ENCODE results near the gene GMEB1. TPM values are rescaled to one million over a fixed set of nuclear protein-coding genes. Genes with fewer than 3 reads are reported as not detected.
"Not testable (repeated sequence)": the region's sequence is repeated elsewhere in the genome, so short reads cannot be mapped to it uniquely, and the experiment has no call there.

The GMEB1 gene
- polyA plus RNA-seq, 1 donor from 2014 or later = 4.9 TPM

DNA sequence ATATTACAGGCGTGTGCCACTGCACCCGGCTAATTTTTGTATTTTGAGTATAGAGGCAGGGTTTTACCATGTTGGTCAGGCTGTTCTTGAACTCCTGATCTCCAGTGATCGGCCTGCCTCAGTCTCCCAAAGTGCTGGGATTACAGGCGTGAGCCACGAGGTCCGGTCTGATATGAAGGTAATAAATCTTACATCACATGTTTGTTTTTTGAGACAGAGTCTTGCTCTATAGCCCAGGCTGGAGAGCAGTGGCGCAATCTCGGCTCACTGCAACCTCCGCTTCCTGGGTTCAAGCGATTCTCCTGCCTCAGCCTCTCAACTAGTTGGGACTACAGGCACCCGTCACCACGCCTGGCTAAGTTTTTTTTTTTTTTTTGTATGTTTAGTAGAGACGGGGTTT, 15.5 kb upstream of the GMEB1 start:
- H3K27me3 ChIP-seq (ENCODE audit: insufficient read depth, low read depth, low read length); H3K9me2 ChIP-seq (ENCODE audit: insufficient read depth, low read length); H3F3A ChIP-seq (ENCODE audit: insufficient read depth, low read length, poor library complexity, severe bottlenecking); H4K20me1 ChIP-seq (ENCODE audit: insufficient read depth); H3K4me2 ChIP-seq (ENCODE audit: low read length); H3K4me3 ChIP-seq (ENCODE audit: low read length); H3K36me3 ChIP-seq (ENCODE audit: insufficient read depth, low read length); H3K9ac ChIP-seq (ENCODE audit: low read length); H3K9me3 ChIP-seq (ENCODE audit: low read length); H2AFZ ChIP-seq (ENCODE audit: low read depth, low read length); H3K79me2 ChIP-seq (replicated peaks; ENCODE audit: insufficient read depth, low read length); H3K27ac ChIP-seq (ENCODE audit: low read length): not testable (repeated sequence)

DNA sequence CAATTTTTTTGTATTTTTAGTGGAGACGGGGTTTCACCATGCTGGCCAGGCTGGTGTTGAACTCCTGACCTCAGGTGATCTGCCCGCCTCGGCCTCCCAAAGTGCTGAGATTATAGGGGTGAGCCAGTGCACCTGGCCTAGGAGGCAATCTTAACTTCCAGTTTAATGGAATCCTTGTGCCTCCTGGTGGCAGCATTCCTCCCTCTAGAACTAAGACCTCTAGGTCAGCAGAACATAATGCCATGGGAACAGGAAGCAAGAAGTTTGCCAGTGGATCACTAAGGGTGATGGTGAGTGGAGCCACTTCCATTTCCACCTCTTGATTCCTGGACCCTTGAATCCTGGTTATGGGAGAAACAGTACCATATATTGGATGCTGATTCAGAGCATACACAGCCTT, 14.7 kb upstream of the GMEB1 start:
- not testable (repeated sequence) for H3K36me3 ChIP-seq (ENCODE audit: insufficient read depth, low read length); H3K9me2 ChIP-seq (ENCODE audit: insufficient read depth, low read length); H3K27ac ChIP-seq (ENCODE audit: low read length); H3K9me3 ChIP-seq (ENCODE audit: low read length); H3K4me2 ChIP-seq (ENCODE audit: low read length); H4K20me1 ChIP-seq (ENCODE audit: insufficient read depth); H3K4me3 ChIP-seq (ENCODE audit: low read length); H3F3A ChIP-seq (ENCODE audit: insufficient read depth, low read length, poor library complexity, severe bottlenecking); H3K79me2 ChIP-seq (replicated peaks; ENCODE audit: insufficient read depth, low read length); H2AFZ ChIP-seq (ENCODE audit: low read depth, low read length); H3K27me3 ChIP-seq (ENCODE audit: insufficient read depth, low read depth, low read length); H3K9ac ChIP-seq (ENCODE audit: low read length)

- not testable (repeated sequence) for H2AFZ ChIP-seq (ENCODE audit: low read depth, low read length); H3K27ac ChIP-seq (ENCODE audit: low read length); H3K4me3 ChIP-seq (ENCODE audit: low read length); H3F3A ChIP-seq (ENCODE audit: insufficient read depth, low read length, poor library complexity, severe bottlenecking); H3K9me3 ChIP-seq (ENCODE audit: low read length); H3K27me3 ChIP-seq (ENCODE audit: insufficient read depth, low read depth, low read length); H4K20me1 ChIP-seq (ENCODE audit: insufficient read depth); H3K9ac ChIP-seq (ENCODE audit: low read length); H3K36me3 ChIP-seq (ENCODE audit: insufficient read depth, low read length); H3K9me2 ChIP-seq (ENCODE audit: insufficient read depth, low read length); H3K4me2 ChIP-seq (ENCODE audit: low read length); H3K79me2 ChIP-seq (replicated peaks; ENCODE audit: insufficient read depth, low read length)
Observed at GRCh38 chr1:28655448-28656311, 12.9 kb upstream of the GMEB1 start.

GRCh38 chr1:28656335-28656734, 12.2 kb upstream of the GMEB1 start:
- TF ChIP-seq RAD21 (conservative IDR thresholded peaks at IDR 0.05) = no peak
- no peak for TF ChIP-seq EP300 (conservative IDR thresholded peaks at IDR 0.05; ENCODE audit: poor library complexity, severe bottlenecking)
- TF ChIP-seq, protein P1, sequence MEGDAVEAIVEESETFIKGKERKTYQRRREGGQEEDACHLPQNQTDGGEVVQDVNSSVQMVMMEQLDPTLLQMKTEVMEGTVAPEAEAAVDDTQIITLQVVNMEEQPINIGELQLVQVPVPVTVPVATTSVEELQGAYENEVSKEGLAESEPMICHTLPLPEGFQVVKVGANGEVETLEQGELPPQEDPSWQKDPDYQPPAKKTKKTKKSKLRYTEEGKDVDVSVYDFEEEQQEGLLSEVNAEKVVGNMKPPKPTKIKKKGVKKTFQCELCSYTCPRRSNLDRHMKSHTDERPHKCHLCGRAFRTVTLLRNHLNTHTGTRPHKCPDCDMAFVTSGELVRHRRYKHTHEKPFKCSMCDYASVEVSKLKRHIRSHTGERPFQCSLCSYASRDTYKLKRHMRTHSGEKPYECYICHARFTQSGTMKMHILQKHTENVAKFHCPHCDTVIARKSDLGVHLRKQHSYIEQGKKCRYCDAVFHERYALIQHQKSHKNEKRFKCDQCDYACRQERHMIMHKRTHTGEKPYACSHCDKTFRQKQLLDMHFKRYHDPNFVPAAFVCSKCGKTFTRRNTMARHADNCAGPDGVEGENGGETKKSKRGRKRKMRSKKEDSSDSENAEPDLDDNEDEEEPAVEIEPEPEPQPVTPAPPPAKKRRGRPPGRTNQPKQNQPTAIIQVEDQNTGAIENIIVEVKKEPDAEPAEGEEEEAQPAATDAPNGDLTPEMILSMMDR (IDR thresholded peaks at IDR 0.05; ENCODE audit: poor library complexity, severe bottlenecking) = no peak
- TF ChIP-seq MXI1 (conservative IDR thresholded peaks at IDR 0.05; ENCODE audit: poor library complexity, severe bottlenecking) = no peak
- no peak for TF ChIP-seq EZH2 (IDR thresholded peaks at IDR 0.05; ENCODE audit: borderline replicate concordance, insufficient read depth, low read length, poor library complexity, severe bottlenecking)
- TF ChIP-seq SMC3 (conservative IDR thresholded peaks at IDR 0.05; ENCODE audit: poor library complexity) = no peak
- TF ChIP-seq TAF1 (IDR thresholded peaks at IDR 0.05; ENCODE audit: low read depth) = no peak
- no peak for TF ChIP-seq REST (IDR thresholded peaks at IDR 0.05; ENCODE audit: borderline replicate concordance)
- no peak for TF ChIP-seq POLR2AphosphoS5 (IDR thresholded peaks at IDR 0.05)
- H3K9me3 ChIP-seq (ENCODE audit: low read length) = no peaks in the 10 kb centered on the region
- no peaks in the 10 kb centered on the region for H3K27me3 ChIP-seq (ENCODE audit: insufficient read depth, low read depth, low read length)
- H3K9ac ChIP-seq (ENCODE audit: low read length) = no peak overlapping the region
- no peaks in the 10 kb centered on the region for H3F3A ChIP-seq (ENCODE audit: insufficient read depth, low read length, poor library complexity, severe bottlenecking)
- no peak overlapping the region for H3K27ac ChIP-seq (ENCODE audit: low read length)
- no peaks in the 10 kb centered on the region for H3K79me2 ChIP-seq (replicated peaks; ENCODE audit: insufficient read depth, low read length)
- H3K9me2 ChIP-seq (ENCODE audit: insufficient read depth, low read length) = no peaks in the 10 kb centered on the region
- H2AFZ ChIP-seq (ENCODE audit: low read depth, low read length) = no peak overlapping the region
- H3K4me3 ChIP-seq (ENCODE audit: low read length) = no peak overlapping the region
- no peak overlapping the region for H3K4me2 ChIP-seq (ENCODE audit: low read length)
- H3K36me3 ChIP-seq (ENCODE audit: insufficient read depth, low read length) = no peaks in the 10 kb centered on the region
- no peaks in the 10 kb centered on the region for H4K20me1 ChIP-seq (ENCODE audit: insufficient read depth)
